ENCODE measurements around the gene RTN4. TPM values are rescaled to one million over a fixed set of nuclear protein-coding genes. Genes with fewer than 3 reads are reported as not detected.

RTN4 gene
- total RNA-seq, 1 experiment from 2014 or later: 236 TPM

DNA sequence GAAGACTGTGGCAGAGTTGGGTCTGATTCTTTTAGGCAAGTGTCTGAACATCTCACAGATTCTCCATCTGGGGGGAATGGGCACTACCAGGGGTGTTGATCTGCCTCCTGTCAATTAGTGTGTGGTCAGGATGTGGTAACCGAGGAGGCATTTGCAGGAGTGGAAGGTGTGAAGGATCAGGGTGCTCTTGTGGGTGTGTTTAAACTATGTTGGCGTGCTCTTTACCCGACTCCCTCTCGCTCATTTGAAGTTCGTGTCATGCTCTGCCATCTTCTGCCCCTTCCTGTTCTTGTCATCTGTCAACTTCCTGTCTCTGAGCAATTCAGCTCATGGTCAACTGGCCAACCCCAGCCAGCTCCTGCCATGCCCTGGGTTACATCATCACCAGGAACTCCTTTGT, 107.9 kb downstream of the RTN4 start:
- intact Hi-C loops (cut with micrococcal nuclease; ENCODE audit: unreplicated experiment): no loop called here
- H3K4me3 Mint-ChIP-seq (ENCODE audit: unreplicated experiment): no peak overlapping the region

GRCh38 chr2:54941248-54941984, 108.8 kb downstream of the RTN4 start:
- Mint-ChIP-seq H3K9me3 (ENCODE audit: unreplicated experiment) (peaks cover 13% of the 10 kb centered on the region), H3K4me3 (ENCODE audit: unreplicated experiment) (no peak overlapping the region), H3K27me3 (ENCODE audit: insufficient read depth, unreplicated experiment) (no peaks in the 10 kb centered on the region), H3K36me3 (ENCODE audit: insufficient read depth, unreplicated experiment) (peaks cover 13% of the 10 kb centered on the region), H3K4me1 (ENCODE audit: low read depth, unreplicated experiment) (no peaks in the 10 kb centered on the region), H3K27ac (ENCODE audit: unreplicated experiment) (no peak overlapping the region)
- TF ChIP-seq, protein P1, sequence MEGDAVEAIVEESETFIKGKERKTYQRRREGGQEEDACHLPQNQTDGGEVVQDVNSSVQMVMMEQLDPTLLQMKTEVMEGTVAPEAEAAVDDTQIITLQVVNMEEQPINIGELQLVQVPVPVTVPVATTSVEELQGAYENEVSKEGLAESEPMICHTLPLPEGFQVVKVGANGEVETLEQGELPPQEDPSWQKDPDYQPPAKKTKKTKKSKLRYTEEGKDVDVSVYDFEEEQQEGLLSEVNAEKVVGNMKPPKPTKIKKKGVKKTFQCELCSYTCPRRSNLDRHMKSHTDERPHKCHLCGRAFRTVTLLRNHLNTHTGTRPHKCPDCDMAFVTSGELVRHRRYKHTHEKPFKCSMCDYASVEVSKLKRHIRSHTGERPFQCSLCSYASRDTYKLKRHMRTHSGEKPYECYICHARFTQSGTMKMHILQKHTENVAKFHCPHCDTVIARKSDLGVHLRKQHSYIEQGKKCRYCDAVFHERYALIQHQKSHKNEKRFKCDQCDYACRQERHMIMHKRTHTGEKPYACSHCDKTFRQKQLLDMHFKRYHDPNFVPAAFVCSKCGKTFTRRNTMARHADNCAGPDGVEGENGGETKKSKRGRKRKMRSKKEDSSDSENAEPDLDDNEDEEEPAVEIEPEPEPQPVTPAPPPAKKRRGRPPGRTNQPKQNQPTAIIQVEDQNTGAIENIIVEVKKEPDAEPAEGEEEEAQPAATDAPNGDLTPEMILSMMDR (IDR thresholded peaks at IDR 0.05; ENCODE audit: insufficient read depth in 1 of 2, low read depth in 1 of 2, low read length in 1 of 2, severe bottlenecking in 1 of 2, unreplicated experiment in 1 of 2): no peak
- H3K27me3 ChIP-seq (replicated peaks; ENCODE audit: control insufficient read depth, insufficient read depth, low read length): no peaks in the 10 kb centered on the region
- no peaks in the 10 kb centered on the region for H3K36me3 ChIP-seq (ENCODE audit: control insufficient read depth, insufficient read depth, low read length)
- H3K4me3 ChIP-seq (ENCODE audit: low read depth, low read length): no peak overlapping the region
- ChIA-PET CTCF (no interaction called here), POLR2A (no interaction called here)
- intact Hi-C loops (cut with micrococcal nuclease; ENCODE audit: unreplicated experiment): no loop called here
- no TSS peak for BruUV-seq (replicated peaks)
- DNase-seq: no peak
- H3K9me3 ChIP-seq: 0 out of 2 replicates have a peak, but pooled peaks cover 3% of the 10 kb centered on the region
- no peaks in the 10 kb centered on the region for H3K4me1 ChIP-seq

More for the DNA sequence above, 107.9 kb downstream of the RTN4 start:
- H3K27ac Mint-ChIP-seq (ENCODE audit: unreplicated experiment): no peak overlapping the region
- TF ChIP-seq, protein P1 (IDR thresholded peaks at IDR 0.05; ENCODE audit: insufficient read depth in 1 of 2, low read depth in 1 of 2, low read length in 1 of 2, severe bottlenecking in 1 of 2, unreplicated experiment in 1 of 2): no peak
- peaks cover 14% of the 10 kb centered on the region for H3K36me3 Mint-ChIP-seq (ENCODE audit: insufficient read depth, unreplicated experiment)
- CTCF ChIA-PET: no interaction called here
- H3K27me3 Mint-ChIP-seq (ENCODE audit: insufficient read depth, unreplicated experiment): no peaks in the 10 kb centered on the region
- DNase-seq: no peak
- Histone ChIP-seq H3K4me3 (ENCODE audit: low read depth, low read length) (no peak overlapping the region), H3K36me3 (ENCODE audit: control insufficient read depth, insufficient read depth, low read length) (no peaks in the 10 kb centered on the region), H3K27me3 (replicated peaks; ENCODE audit: control insufficient read depth, insufficient read depth, low read length) (no peaks in the 10 kb centered on the region), H3K4me1 (no peaks in the 10 kb centered on the region), H3K9me3 (0 out of 2 replicates have a peak, but pooled peaks cover 3% of the 10 kb centered on the region)
- peaks cover 13% of the 10 kb centered on the region for H3K9me3 Mint-ChIP-seq (ENCODE audit: unreplicated experiment)
- H3K4me1 Mint-ChIP-seq (ENCODE audit: low read depth, unreplicated experiment): no peaks in the 10 kb centered on the region
- POLR2A ChIA-PET: no interaction called here
- BruUV-seq (replicated peaks): no TSS peak

GRCh38 chr2:54940723-54941122, 109.5 kb downstream of the RTN4 start:
- CTCF ChIA-PET: no interaction called here
- TF ChIP-seq, protein P1 (IDR thresholded peaks at IDR 0.05; ENCODE audit: insufficient read depth in 1 of 2, low read depth in 1 of 2, low read length in 1 of 2, severe bottlenecking in 1 of 2, unreplicated experiment in 1 of 2): no peak
- H3K36me3 Mint-ChIP-seq (ENCODE audit: insufficient read depth, unreplicated experiment): peaks cover 6% of the 10 kb centered on the region
- no peaks in the 10 kb centered on the region for H3K4me1 Mint-ChIP-seq (ENCODE audit: low read depth, unreplicated experiment)
- H3K27me3 Mint-ChIP-seq (ENCODE audit: insufficient read depth, unreplicated experiment): no peaks in the 10 kb centered on the region
- H3K4me1 ChIP-seq: no peaks in the 10 kb centered on the region
- no TSS peak for BruUV-seq (replicated peaks)
- DNase-seq: no peak
- H3K27me3 ChIP-seq (replicated peaks; ENCODE audit: control insufficient read depth, insufficient read depth, low read length): no peaks in the 10 kb centered on the region
- intact Hi-C loops (cut with micrococcal nuclease; ENCODE audit: unreplicated experiment): no loop called here
- no peak overlapping the region for H3K4me3 Mint-ChIP-seq (ENCODE audit: unreplicated experiment)
- POLR2A ChIA-PET: no interaction called here
- H3K9me3 ChIP-seq: 0 out of 2 replicates have a peak, but pooled peaks cover 3% of the 10 kb centered on the region
- no peak overlapping the region for H3K27ac Mint-ChIP-seq (ENCODE audit: unreplicated experiment)
- H3K36me3 ChIP-seq (ENCODE audit: control insufficient read depth, insufficient read depth, low read length): no peaks in the 10 kb centered on the region
- peaks cover 13% of the 10 kb centered on the region for H3K9me3 Mint-ChIP-seq (ENCODE audit: unreplicated experiment)
- no peak overlapping the region for H3K4me3 ChIP-seq (ENCODE audit: low read depth, low read length)
